ENCODE measurements around the gene ZNF587B.
"Not testable (repeated sequence)": the region's sequence is repeated elsewhere in the genome, so short reads cannot be mapped to it uniquely, and the experiment has no call there.

DNA sequence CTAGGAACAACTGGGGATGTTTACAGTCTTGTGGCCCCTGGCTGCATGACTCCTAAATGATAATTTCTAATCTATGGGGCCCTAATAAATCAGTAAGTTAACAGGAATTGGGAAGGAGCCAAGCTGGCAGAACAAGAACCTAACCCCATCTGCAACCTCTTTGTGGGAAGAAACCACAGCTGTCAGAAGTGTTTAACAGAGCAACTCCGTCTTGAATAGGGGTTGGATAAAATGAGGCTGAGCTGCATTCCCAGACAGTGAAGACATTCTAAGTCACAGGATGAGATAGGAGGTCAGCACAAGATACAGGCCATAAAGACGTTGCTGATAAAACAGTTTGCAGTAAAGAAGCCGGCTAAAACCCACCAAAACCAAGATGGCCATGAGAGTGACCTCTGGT lies 60.6 kb downstream of the ZNF587B start:
- TF ChIP-seq, protein P1, sequence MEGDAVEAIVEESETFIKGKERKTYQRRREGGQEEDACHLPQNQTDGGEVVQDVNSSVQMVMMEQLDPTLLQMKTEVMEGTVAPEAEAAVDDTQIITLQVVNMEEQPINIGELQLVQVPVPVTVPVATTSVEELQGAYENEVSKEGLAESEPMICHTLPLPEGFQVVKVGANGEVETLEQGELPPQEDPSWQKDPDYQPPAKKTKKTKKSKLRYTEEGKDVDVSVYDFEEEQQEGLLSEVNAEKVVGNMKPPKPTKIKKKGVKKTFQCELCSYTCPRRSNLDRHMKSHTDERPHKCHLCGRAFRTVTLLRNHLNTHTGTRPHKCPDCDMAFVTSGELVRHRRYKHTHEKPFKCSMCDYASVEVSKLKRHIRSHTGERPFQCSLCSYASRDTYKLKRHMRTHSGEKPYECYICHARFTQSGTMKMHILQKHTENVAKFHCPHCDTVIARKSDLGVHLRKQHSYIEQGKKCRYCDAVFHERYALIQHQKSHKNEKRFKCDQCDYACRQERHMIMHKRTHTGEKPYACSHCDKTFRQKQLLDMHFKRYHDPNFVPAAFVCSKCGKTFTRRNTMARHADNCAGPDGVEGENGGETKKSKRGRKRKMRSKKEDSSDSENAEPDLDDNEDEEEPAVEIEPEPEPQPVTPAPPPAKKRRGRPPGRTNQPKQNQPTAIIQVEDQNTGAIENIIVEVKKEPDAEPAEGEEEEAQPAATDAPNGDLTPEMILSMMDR (IDR thresholded peaks at IDR 0.05; ENCODE audit: insufficient read depth, low read depth, low read length) = not testable (repeated sequence)
- TF ChIP-seq EZH2 (IDR thresholded peaks at IDR 0.05; ENCODE audit: insufficient read depth, low read length) = not testable (repeated sequence)

All from astrocyte (in vitro differentiated cells and primary cell).